GM12878 (cell line): ENCODE data around the gene ZFR. TPM values are rescaled to one million over a fixed set of nuclear protein-coding genes. Genes with fewer than 3 reads are reported as not detected.

Experiments
- ATAC-seq: fragments of 200-7000 bp; cut with Tn5 transposase; 3 replicates; pipeline ENCODE4 v1.9.1; 2020; ENCODE audit warnings: mild to moderate bottlenecking, moderate library complexity
- BruUV-seq: library from RNA; stranded (reverse); fragments of 400-500 nt; replicated peaks from 2 replicates; lab custom pipeline; 2021; lab: Mats Ljungman, UMichigan
- CTCF ChIA-PET: fragments of 300-600 bp; sonication (Branson Sonifier 250); formaldehyde crosslinking; extraction: SDS; loops from one replicate; lab custom pipeline; 2021; ENCODE audit warnings: inconsistent platforms; lab: Yijun Ruan, JAX
- POLR2A ChIA-PET: fragments of 350-600 bp; formaldehyde crosslinking; extraction: SDS; loops from one replicate; lab custom pipeline; 2021; ENCODE audit warnings: inconsistent platforms; lab: Charles Lee
- RAD21 ChIA-PET: fragments of 300-600 bp; sonication (Branson Sonifier 250); formaldehyde crosslinking; loops from one replicate; lab custom pipeline; 2023; ENCODE audit warnings: antibody characterized with exemption; ENCODE audit not compliant: unreplicated experiment; lab: Charles Lee
- SMC1A ChIA-PET: fragments of 300-600 bp; sonication (Branson Sonifier 250); formaldehyde crosslinking; loops from one replicate; lab custom pipeline; 2023; ENCODE audit not compliant: unreplicated experiment, uncharacterized antibody; lab: Charles Lee
- DNase-seq: peaks from one replicate; pipeline ENCODE4 v3.0.0-alpha.2; 2011; ENCODE audit warnings: low read depth, low spot score
- FAIRE-seq: peaks from 3 replicates; lab custom pipeline; 2011; peaks lifted over from hg19 to GRCh38; lab: Jason Lieb, UNC
- H2AFZ ChIP-seq: 2 replicates; pipeline ENCODE4 v1.6.0; 2011; ENCODE audit warnings: low read depth, low read length, control low read depth; ENCODE audit not compliant: control insufficient read depth
- H3K27ac ChIP-seq: 2 replicates; pipeline ENCODE4 v1.5.1; 2011; ENCODE audit warnings: control low read depth; ENCODE audit not compliant: control insufficient read depth, insufficient read depth
- H3K27me3 ChIP-seq, 2 experiments: replicated peaks in 1 of 2; 2 replicates each; pipeline versions ENCODE4 v1.6.0 to v1.6.1; 2011; ENCODE audit warnings: low read length in 1 of 2; ENCODE audit not compliant: control insufficient read depth in 2 of 2, insufficient read depth in 2 of 2
- H3K36me3 ChIP-seq, 2 experiments: 2 replicates each; pipeline ENCODE4 v1.5.1; 2011; ENCODE audit warnings: low read length in 1 of 2; ENCODE audit not compliant: control insufficient read depth in 2 of 2, insufficient read depth in 2 of 2
- H3K4me1 ChIP-seq: 2 replicates; pipeline ENCODE4 v1.6.1; 2011; ENCODE audit warnings: mild to moderate bottlenecking, low read length, moderate library complexity, mixed read lengths; ENCODE audit not compliant: control insufficient read depth, insufficient read depth
- H3K4me2 ChIP-seq: 2 replicates; pipeline ENCODE4 v1.6.0; 2011; ENCODE audit warnings: control low read depth; ENCODE audit not compliant: control insufficient read depth, insufficient read depth
- H3K4me3 ChIP-seq: fragments of 200-600 bp; sonication (generic); 2 replicates; pipeline ENCODE4 v1.5.1; 2016
- H3K79me2 ChIP-seq: 2 replicates; pipeline ENCODE4 v1.6.0; 2011; ENCODE audit warnings: low read length; ENCODE audit not compliant: control insufficient read depth, insufficient read depth
- H3K9ac ChIP-seq: 2 replicates; pipeline ENCODE4 v1.8.0; 2011; ENCODE audit warnings: low read length, control low read depth, mixed read lengths; ENCODE audit not compliant: control insufficient read depth, insufficient read depth
- H3K9me3 ChIP-seq: replicated peaks from 3 replicates; pipeline ENCODE4 v1.5.1; 2011; ENCODE audit warnings: mild to moderate bottlenecking, low read length; ENCODE audit not compliant: control insufficient read depth, insufficient read depth
- H4K20me1 ChIP-seq: 2 replicates; pipeline ENCODE4 v1.6.0; 2011; ENCODE audit not compliant: control insufficient read depth, insufficient read depth
- ATF7 ChIP-seq: fragments of 450-650 bp; IDR thresholded peaks from 2 replicates; pipeline ENCODE4 v1.6.1; 2016; ENCODE audit warnings: low read depth, mild to moderate bottlenecking
- EED ChIP-seq: sonication (generic); IDR thresholded peaks from 2 replicates; pipeline ENCODE4 v1.6.1; 2016; ENCODE audit warnings: antibody characterized with exemption, low read depth
- HCFC1 ChIP-seq: fragments of 150-350 bp; IDR thresholded peaks from 2 replicates; pipeline ENCODE4 v1.6.1; 2014; ENCODE audit warnings: low read length
- KAT2A ChIP-seq: conservative IDR thresholded peaks from 2 replicates; pipeline ENCODE4 v1.6.1; 2011; ENCODE audit warnings: low read depth, low read length; ENCODE audit not compliant: control insufficient read depth
- MTA3 ChIP-seq: IDR thresholded peaks from 2 replicates; pipeline ENCODE4 v1.6.1; 2012; ENCODE audit warnings: low read length, inconsistent platforms, borderline replicate concordance
- RAD51 ChIP-seq: fragments of 450-650 bp; IDR thresholded peaks from 2 replicates; pipeline ENCODE4 v1.6.1; 2016; ENCODE audit warnings: moderate library complexity, mild to moderate bottlenecking, inconsistent platforms
- SMAD5 ChIP-seq: IDR thresholded peaks from 2 replicates; pipeline ENCODE4 v1.6.1; 2016; ENCODE audit warnings: antibody characterized with exemption, low read depth
- TCF3 ChIP-seq: IDR thresholded peaks from 2 replicates; pipeline ENCODE4 v1.6.1; 2012; ENCODE audit warnings: low read depth, mild to moderate bottlenecking, low read length, borderline replicate concordance; ENCODE audit not compliant: insufficient read depth
- YBX1 ChIP-seq: fragments of 450-650 bp; IDR thresholded peaks from 2 replicates; pipeline ENCODE4 v1.6.1; 2016; ENCODE audit warnings: antibody characterized with exemption
- ZNF384 ChIP-seq: IDR thresholded peaks from 2 replicates; pipeline ENCODE4 v1.6.1; 2012; ENCODE audit warnings: low read depth, mild to moderate bottlenecking, low read length, improper control_type of control experiment, borderline replicate concordance
- WGBS: methylation state at CpG from one replicate; pipeline ENCODE4 v1.1.6; 2016; ENCODE audit warnings: low lambda C conversion rate; ENCODE audit not compliant: insufficient replicate concordance, insufficient coverage; ENCODE audit errors: missing lambda C conversion rate; 5-methylcytosine and 5-hydroxymethylcytosine counted together
- in situ Hi-C: fragments of 300-500 bp; cut with MboI; formaldehyde crosslinking; loops from 9 replicates; pipeline ENCODE4 v1.14.3; 2018; ENCODE audit warnings: mixed read lengths
- intact Hi-C: fragments of 100-400 bp; cut with micrococcal nuclease; formaldehyde crosslinking; loops from one replicate; pipeline ENCODE4 v1.14.2; 2022; ENCODE audit not compliant: unreplicated experiment
- polyA plus RNA-seq, 11 experiments: library from polyadenylated mRNA; depleted of rRNA in 4 of 11; unstranded in 6 of 11; stranded (reverse) in 5 of 11; fragments of >200 nt; fragmentation: Nextera tagmentation in 4 of 11; fragmentation: Illumina TruSeq in 1 of 11; extraction: Ambion mirVana in 4 of 11; extraction: Trizol in 1 of 11; gene quantifications; 1 replicate in 1 of 11; 2 replicates in 10 of 11; pipeline versions ENCODE4 v1.2.1 to v1.2.3, GENCODE V29; 2011 to 2016; ENCODE audit warnings: inconsistent platforms in 2 of 11, missing spikeins in 2 of 11, low read depth in 1 of 11
- total RNA-seq, 4 experiments: library from RNA; depleted of rRNA in 3 of 4; stranded (reverse); fragments of >200 nt in 3 of 4; fragmentation: Illumina TruSeq in 1 of 4; extraction: Trizol in 1 of 4; gene quantifications; 2 replicates each; pipeline versions ENCODE4 v1.2.1 to v1.2.3, GENCODE V29; 2013 to 2021

Gene ZFR
- total and polyA plus RNA-seq, 10 of the 15 experiments (the other 5 are each of a cell fraction or from before 2014, with no cell fraction given): 33.7 to 90.6 (median 72.9) TPM

GRCh38 chr5:32394981-32395380, 49.6 kb downstream of the ZFR start (continued):
- TF ChIP-seq TCF3 (no peak), KAT2A (no peak)

GRCh38 chr5:32392039-32392438, 52.5 kb downstream of the ZFR start:
- no peaks in the 10 kb centered on the region for H3K27me3 ChIP-seq
- H4K20me1 ChIP-seq: no peaks in the 10 kb centered on the region
- no peaks in the 10 kb centered on the region for H3K4me1 ChIP-seq
- WGBS: 58% methylated on average over 3 of the region's 3 CpGs
- DNase-seq (no peak), ATAC-seq (no peak), FAIRE-seq (no peak)
- H3K36me3 ChIP-seq: peaks cover 3 to 48% of the 10 kb centered on the region in 2 experiments; a peak in 3 of 4 replicates
- POLR2A ChIA-PET: no interaction called here
- H2AFZ ChIP-seq: no peak overlapping the region
- RAD21 ChIA-PET: no interaction called here
- H3K4me3 ChIP-seq: no peak overlapping the region
- no peak overlapping the region for H3K27ac ChIP-seq
- no peaks in the 10 kb centered on the region for H3K79me2 ChIP-seq
- H3K9ac ChIP-seq: no peak overlapping the region
- BruUV-seq: no TSS peak
- no peaks in the 10 kb centered on the region for H3K9me3 ChIP-seq
- TF ChIP-seq YBX1 (no peak), ATF7 (no peak), ZNF384 (no peak), RAD51 (no peak), EED (no peak), SMAD5 (no peak), HCFC1 (no peak), MTA3 (no peak)
- in situ Hi-C loops: no loop called here
- SMC1A ChIA-PET: interaction anchor here (1.0 to 1.3 kb wide), 2 partner anchors 89 to 198 kb away, joined by 3 read pairs; no protein-coding TSS in a partner anchor
- no peak overlapping the region for H3K4me2 ChIP-seq
- intact Hi-C loops: no loop called here
- CTCF ChIA-PET: interaction anchor here (0.8 kb wide), 1 partner anchor 18 kb away, joined by 4 read pairs; no protein-coding TSS in a partner anchor
